Measurements from ENCODE around the gene IGF2R.

GRCh38 chr6:159978291-159979135 is 9.6 kb downstream of the IGF2R start:
- TF ChIP-seq POLR2AphosphoS5 (IDR thresholded peaks at IDR 0.05; ENCODE audit: low read depth, low read length), result no peak
- no peak for TF ChIP-seq POLR2A (IDR thresholded peaks at IDR 0.05; ENCODE audit: low read depth, low read length)
- TF ChIP-seq TAF1 (IDR thresholded peaks at IDR 0.05; ENCODE audit: borderline replicate concordance, low read depth, low read length), result no peak

Measured in GM12892 (cell line).